Tongue (tissue), 2 donors: ENCODE results near the gene GNE. TPM values are rescaled to one million over a fixed set of nuclear protein-coding genes. Genes with fewer than 3 reads are reported as not detected.
"Not testable (repeated sequence)": the region's sequence is repeated elsewhere in the genome, so short reads cannot be mapped to it uniquely, and the experiment has no call there.

Experiments
- DNase-seq: peaks from one replicate; pipeline ENCODE4 v3.0.0-alpha.2; 2015
- total RNA-seq: library from RNA; depleted of rRNA; stranded (reverse); fragments of >200 nt; gene quantifications from one replicate; pipeline ENCODE4 v1.2.3, GENCODE V29; 2014

Gene GNE
- total RNA-seq, 1 donor from 2014 or later: 33.1 TPM

DNA sequence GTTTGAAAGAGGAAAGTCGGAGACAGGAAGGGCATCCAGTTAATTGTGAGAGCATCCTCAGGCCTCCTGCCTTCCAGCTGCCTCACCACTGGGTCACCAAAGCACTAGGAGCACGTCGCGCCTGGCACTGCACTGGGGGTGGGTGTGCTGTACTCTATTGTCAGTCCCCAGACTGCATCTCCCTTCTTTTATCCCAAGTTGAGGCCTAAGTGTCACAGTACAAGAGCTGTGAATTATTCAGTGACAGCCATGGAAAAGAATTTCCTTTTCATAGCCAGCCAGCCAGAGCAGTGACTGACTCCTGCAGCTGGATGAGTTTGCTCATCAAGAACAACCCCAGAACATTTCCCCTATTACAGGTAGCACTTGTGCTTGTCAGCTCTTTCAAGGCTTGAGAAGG is 51.2 kb downstream of the GNE start:
- DNase-seq: no peak

DNA sequence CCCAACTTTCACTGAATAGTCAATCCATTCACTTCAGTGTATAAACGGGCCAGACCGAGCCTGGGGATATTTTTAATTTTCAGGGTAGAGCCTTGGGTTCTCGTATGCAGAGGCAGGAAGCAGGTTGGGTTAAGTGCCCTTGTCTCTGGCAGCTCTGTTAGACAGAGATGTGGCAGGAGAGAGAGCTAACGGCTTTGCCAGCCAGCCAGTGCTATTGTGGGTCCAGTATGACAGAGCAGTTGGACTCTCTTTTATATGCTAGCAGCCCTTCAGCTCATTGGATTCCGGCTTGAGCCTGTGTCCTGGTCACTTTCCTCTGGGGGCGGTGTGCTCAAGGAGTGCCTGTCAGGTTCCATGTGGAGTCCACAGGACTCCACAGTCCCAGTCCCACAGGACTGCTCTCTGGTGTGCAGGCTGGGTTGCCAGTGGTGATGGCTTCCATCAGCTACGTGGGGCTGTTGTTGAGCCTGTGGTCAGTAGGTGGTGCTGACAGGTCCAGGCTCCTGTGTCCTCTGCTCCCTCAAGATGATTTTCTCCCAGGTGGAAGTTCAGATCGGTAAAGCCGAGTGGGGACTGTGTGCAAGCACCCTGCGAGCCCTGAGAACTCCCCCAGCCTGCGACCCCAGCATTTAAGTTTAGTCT is 53.2 kb downstream of the GNE start:
- DNase-seq: no peak

DNA sequence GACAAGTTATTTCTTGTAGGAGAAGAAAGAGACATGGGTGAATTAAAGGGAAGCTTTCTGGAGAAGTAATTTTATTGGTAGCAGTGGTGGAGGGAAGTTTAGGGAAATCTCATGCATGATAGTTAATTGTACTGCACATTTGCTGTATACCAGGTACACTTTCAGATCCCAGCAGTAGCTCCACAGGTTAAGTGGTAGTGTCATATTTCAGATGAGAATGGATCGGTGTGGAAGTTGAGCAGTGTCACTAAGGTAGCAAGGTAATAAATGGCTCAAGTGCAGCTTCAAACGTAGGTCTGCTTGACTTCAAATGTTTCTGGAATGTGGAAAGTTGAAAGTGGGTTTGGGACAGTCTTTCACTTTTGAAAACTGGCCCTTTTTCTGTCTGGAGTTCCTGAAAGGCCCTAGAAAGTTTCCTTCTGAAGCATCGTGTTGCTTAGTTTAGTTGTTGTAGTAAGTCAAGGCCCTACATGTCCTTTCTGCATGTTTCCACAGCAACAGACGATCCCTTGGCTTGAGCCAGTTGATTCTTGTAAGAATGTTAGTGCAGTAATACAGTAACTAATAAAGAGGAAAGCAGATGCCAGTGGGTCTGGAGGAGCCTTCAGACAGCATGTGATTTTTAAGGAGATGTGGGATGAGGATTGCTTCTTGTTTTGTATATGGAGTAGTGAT is 63.8 kb downstream of the GNE start:
- DNase-seq: no peak

DNA sequence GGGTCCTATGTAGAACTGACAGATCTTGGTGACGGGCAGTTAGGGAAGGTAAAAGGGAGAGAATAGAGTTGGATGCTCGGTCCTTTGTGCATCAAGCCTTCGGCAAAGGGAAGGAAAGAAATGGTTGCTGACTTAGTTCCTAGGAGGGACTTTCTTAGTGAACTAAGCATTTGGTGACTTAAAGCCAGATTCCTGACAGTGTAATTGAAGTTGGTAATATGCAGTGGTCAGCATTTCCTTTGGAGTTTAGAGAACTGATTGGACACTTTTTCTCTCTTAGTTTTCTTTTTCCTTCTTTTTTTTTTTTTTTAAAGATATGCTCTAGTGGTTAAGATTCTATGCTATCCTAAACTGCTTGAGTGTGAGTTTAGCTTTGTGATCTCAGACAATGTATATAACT is 65.2 kb downstream of the GNE start:
- DNase-seq: no peak

DNA sequence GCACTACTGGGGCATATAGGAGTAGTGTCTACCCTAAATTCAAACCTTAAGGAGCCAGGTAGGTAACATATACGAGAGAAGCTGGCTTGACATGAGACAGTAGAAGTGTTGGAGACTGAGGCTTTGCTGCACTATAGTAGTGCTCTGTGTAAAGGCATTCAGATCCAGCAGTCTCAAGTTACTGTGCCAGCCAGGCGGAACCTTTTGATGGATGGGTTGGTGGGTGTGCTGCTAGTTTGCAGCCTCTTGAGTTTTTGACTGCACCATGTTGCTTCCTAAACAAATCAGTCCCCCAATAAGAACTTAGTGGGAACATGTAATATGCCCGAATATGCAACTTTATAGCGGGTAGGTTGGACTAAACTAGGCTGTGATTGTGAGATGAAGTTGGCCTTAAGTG is 66.1 kb downstream of the GNE start:
- peak; percentile 22 for DNase-seq

DNA sequence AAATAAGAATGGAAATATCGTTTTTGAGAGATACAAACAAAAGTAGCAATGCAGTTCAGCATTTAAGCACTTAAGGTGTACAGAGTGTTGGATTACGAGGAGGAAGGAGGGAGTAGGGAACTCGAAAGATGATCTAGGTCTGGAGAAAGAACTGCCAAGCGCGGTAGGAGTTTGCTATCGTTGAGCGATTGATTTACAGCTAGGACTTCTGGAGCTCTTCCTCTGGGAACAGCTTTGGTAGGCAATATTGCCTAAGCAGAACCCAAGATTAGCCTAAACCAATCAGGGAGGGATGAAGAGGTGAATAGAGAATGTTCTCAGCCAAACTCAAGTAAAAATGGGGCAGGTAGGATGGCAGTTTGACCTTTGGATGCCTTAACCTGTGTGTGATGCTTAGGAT is 66.6 kb downstream of the GNE start:
- no peak for DNase-seq

DNA sequence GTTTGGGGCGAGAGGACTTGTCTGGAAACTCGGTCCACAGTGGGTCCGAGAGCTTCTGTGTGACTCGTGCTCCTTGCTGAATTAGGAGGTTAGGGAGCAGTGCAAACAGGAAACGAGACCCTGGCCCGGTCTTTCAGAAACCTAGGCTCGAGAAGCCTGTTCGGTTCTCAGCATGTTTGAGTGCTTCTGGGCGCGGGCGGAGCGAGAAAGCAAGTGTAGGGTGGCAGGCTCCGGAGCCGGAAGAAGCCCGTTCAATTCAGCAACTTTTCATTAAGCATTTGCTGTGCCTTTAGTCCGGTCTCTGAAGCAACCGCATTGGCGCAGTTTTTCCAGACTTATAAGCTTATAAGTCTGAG is 67.0 kb downstream of the GNE start:
- DNase-seq: peak; percentile 37

DNA sequence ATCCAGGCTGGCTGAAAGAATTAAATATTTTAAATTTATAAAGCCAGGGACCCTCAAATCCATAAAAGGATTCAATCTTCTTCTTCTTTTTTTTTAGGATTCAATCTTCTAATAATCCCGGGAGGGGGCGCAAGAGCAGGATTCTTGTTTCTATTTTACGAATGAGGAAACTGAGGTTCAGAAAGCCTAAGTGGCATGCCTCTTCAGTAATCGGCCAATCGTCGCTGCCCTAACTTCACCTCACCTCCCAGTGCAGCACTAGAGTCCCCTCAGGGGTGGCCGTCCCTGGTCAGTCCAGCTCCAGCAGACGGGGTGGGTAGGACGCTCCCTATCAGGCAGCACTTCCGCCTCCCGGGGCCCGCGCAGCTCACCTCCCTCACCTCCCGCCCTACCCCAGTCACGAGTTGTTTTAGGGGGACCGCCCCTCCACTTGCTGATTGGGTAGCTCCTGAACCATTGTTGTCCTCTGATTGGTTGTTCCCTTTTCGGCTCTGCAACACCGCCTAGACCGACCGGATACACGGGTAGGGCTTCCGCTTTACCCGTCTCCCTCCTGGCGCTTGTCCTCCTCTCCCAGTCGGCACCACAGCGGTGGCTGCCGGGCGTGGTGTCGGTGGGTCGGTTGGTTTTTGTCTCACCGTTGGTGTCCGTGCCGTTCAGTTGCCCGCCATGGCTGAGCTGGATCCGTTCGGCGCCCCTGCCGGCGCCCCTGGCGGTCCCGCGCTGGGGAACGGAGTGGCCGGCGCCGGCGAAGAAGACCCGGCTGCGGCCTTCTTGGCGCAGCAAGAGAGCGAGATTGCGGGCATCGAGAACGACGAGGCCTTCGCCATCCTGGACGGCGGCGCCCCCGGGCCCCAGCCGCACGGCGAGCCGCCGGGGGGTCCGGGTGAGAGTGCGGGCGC is 67.6 kb downstream of the GNE start, which contains the start of gene CLTA:
CLTA (plus strand) TSS at position 534 of the 902 bp plus-strand sequence; CDS start at position 670, 136 bp downstream.
- peak; percentile 99 for DNase-seq

DNA sequence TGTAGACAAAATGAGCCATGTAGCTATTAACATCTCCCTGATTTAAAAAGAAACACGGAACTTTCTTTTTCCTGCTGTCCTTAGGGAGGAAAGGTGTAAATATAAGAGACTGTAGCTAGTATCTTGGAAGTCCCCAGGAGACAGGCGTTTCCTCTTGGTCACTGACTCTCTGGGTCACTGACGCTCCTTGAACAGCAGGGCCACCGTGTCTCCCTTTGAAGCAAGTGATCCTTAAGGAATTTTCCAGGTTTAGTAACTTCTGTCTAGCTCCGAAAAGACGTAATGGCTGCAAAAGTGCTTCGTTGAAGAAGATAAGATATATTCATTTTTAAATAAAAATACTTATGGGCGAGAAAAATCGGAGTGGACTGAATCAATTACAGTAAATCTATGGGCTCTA is 68.3 kb downstream of the GNE start:
- no peak for DNase-seq

DNA sequence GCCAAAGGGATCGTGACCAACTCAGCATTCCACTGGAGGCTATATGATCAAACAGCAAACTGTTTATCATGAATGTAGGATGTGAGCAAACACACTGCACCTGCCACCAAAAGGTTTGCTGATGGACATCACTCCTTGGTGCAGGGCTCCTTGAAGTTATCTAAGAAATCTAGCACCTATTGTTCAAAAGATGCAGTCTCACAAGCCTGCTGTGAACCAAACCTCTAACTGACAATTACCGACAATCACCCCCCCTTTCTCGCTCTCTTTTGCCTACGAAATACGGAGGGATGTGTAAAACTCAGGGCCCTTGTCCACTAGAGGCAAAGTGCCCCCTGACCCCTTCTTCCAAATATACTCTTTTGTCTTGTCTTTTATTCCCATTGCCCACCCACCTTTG is 70.0 kb downstream of the GNE start:
- DNase-seq: no peak

DNA sequence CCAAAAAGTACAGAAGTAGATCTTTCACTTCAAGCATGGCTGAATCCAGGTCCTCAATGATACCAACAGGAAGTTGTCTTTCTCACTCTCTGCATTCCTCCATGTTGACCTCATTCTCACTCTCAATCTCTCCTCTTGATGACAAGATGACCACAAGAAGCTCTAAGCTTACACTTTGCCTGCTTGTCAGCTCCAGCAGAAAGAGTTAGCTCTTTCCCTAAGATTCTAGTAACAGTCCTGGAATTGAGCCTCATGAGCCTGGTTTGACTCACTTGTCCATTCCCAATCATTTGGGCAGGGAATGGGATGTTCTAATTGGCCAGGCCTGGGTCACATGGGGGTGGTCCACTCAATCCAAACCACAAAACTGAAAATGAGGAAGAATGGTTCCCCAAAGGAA is 70.8 kb downstream of the GNE start:
- DNase-seq: no peak

DNA sequence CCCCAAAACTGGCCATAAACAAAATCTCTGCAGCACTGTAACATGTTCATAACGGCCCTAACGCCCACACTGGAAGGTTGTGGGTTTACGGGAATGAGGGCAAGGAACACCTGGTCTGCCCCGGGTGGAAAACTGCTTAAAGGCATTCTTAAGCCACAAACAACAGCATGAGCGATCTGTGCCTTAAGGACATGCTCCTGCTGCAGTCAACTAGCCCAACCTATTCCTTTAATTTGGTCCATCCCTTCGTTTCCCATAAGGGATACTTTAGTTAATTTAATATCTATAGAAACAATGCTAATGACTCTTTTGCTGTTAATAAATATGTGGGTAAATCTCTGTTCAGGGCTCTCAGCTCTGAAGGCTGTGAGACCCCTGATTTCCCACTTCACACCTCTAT is 78.0 kb downstream of the GNE start:
- DNase-seq: not testable (repeated sequence)

DNA sequence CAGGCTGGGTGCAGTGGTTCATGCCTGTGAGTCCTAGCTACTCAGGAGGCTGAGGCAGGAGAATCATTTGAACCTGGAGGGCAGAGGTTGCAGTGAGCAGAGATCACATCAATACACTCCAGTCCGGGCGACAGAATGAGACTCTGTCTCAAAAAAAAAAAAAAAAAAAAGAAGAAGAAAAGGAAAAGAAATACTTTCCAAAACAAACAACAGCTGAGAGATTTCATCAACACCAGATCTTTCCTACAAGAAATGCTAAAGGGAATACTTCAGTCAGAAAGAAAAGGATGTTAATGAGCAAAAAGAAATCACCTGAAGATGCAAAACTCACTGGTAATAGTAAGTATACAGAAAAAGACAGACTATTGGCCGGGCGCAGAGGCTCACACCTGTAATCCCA is 80.7 kb downstream of the GNE start:
- DNase-seq: no peak

DNA sequence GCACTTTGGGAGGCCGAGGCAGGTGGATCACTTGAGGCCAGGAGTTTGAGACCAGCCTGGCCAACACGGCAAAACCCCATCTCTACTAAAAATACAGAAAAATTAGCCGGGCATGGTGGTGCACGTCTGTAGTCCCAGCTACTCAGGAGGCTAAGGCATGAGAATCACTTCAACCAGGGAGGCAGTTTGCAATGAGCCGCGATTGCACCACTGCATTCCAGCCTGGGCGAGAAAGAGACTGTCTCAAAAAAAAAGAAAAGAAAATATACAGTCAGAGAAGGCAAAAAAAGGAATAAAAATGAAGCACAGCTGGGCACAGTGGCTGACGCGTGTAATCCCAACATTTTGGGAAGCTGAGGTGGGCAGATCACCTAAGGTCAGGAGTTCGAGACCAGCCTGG is 81.8 kb downstream of the GNE start:
- not testable (repeated sequence) for DNase-seq

DNA sequence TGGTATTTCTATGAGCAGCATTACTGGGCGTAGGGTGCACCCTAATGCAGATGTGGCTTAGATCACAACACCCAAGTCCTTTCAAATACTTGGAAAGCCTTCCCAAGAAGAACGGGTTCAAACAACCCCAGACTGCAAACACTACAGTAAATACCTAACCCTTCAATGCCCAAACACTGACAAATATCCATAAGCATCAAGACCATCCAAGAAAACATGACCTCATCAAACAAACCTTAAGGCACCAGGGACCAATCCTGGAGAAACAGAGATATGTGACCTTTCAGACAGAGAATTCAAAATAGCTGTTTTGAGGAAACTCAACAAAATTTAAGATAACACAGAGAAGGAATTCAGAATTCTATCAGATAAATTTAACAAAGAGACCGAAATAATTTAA is 83.0 kb downstream of the GNE start:
- DNase-seq: not testable (repeated sequence)

DNA sequence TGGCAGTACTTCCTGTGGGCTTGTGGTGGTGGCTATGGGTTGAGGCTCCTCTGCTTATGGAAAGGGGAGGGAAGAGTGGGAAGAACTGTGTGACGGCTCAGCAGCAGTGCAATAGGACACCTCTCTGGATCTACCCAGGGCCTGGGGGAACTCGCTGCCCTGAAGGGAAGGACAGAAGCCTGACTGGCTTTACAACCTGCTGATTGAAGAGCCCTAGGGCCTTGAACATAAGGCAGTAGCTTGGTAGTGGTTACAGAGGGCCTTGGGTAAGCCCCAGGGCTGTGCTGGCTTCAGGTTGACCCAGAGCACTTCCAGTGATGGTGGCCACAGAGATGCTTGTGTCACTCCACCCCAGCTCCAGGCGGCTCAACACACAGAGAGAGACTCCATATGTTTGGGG is 83.5 kb downstream of the GNE start:
- no peak for DNase-seq

DNA sequence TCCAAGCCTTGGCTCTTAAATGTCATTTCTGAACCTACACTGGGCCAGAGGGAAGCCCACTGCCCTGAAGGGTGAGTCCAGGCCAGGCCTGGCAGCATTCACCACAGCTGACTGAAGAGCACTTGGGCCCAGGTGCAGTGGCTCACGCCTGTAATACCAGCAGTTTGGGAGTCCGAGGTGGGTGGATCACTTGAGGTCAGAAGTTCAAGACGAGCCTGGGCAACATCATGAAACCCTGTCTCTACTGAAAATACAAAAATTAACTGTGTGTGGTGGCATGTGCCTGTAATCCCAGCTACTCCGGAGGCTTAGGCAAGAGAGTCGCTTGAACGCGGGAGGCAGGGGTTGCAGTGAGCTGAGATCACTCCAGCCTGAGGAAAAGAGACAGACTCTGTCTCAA is 84.0 kb downstream of the GNE start:
- no peak for DNase-seq

DNA sequence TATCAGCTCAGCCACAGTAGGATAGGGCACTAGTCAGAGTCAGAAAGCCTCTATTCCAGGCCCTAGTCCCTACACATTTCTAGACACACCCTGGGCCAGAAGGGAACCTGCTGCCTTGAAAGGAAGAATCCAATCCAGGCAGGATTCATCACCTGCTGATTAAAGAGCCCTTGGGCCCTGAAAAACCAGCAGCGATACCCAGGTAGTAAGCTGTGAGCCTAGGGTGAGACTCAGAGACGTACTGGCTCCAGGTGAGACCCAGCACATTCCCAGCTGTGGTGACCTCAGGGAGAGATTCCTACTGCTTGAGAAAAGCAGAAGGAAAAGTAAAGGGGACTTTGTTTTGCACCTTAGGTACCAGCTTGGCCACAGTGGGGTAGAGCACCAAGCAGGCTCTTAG is 84.4 kb downstream of the GNE start:
- DNase-seq: no peak

DNA sequence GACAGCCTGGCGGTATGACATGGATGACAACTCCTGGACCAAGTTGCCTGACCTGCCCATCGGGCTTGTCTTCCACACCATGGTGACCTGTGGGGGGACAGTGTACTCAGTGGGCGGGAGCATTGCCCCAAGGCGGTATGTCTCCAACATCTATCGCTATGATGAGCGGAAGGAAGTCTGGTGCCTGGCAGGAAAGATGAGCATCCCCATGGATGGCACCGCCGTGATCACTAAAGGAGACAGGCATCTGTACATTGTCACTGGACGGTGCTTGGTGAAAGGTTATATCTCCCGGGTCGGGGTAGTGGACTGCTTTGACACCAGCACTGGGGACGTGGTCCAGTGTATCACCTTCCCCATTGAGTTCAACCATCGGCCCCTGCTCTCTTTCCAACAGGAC is 87.7 kb downstream of the GNE start:
- DNase-seq: no peak

DNA sequence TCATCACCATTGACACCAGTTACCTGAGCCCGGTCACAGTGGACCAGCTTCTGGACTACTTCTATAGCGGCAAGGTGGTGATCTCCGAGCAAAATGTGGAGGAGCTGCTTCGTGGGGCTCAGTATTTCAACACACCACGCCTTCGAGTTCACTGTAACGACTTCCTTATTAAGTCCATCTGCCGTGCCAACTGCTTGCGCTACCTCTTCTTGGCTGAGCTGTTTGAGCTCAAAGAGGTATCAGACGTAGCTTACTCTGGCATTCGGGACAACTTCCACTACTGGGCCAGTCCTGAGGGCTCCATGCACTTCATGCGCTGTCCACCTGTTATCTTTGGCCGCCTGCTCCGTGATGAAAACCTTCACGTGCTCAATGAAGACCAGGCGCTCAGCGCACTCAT is 88.5 kb downstream of the GNE start:
- no peak for DNase-seq

DNA sequence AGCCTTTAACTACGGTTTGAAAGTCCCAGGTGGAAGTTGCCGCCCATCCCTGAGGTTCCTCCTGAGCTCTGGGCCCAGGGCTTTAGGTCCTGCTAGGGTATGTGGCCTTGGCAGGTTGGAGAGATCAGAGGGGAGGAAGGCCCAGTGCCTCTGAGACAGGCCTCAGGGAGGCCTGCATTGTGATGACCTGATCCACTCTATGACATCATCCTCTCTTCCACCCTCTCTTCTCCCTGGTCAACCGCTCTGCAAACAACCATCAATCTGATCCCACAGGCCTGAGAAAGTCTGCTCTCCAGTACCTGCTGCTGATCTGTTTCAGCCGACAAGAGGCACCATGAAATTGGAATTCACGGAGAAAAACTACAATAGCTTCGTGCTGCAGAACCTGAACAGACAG is 89.1 kb downstream of the GNE start, which contains the start of gene CCIN:
CCIN (plus strand) TSS at position 223 of the 400 bp plus-strand sequence; CDS start at position 338, 115 bp downstream.
- no peak for DNase-seq

DNA sequence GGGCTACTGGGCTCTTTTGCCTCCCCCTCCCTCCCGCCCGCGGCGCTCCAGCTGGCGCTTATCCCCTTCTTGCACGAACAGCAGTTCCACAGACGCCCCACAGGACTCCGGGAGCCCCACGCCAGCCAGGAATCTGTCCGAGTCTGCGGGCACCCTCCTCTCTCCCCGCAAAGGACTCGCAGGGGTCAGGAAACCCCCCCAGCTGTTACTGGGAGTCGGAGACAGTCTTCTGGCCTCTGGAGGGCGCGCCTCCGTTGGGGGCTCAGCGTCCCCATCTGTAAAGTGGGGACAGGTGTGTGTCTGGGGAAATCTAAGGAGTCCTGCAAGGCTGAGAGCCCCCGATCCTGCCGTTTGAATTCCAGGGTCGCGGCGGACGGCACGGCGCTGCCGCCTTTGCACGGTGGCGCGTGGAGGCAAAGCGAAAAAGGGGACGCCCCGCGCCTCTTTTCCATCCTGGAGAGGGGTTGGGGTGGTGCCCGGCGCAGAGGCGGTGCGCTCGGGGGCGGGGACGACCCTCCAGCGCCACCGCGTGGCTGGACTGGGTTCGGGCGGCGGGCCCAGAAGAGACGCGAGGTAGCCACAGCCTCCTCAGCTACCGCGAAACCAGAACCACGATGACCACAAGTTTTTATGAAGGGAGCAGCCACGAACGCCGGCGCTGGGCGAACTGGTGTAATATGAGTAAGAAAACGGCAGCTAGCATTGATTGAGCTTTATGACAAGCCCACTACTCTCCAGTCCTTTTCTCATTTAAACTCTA is 91.9 kb downstream of the GNE start:
- peak; percentile 90 for DNase-seq

DNA sequence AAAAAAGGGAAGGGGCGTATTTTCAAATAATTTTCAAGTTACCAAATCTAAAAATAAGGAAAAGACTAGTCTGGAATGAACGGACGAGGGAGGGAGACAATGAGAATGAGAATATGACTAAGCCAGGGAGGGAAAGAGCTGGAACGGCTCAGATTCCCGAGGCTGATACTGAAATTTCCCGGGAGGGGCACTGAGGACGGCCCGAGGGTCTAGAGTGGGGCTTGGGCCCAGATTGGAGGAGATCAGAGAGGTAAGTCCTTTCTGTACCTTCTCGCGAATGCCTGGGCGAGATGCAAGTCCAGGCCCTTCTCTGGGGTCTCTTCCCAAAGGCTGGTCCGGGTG is 92.5 kb downstream of the GNE start:
- peak; percentile 75 for DNase-seq
